Measurements from ENCODE around the gene SAP30BP.

DNA sequence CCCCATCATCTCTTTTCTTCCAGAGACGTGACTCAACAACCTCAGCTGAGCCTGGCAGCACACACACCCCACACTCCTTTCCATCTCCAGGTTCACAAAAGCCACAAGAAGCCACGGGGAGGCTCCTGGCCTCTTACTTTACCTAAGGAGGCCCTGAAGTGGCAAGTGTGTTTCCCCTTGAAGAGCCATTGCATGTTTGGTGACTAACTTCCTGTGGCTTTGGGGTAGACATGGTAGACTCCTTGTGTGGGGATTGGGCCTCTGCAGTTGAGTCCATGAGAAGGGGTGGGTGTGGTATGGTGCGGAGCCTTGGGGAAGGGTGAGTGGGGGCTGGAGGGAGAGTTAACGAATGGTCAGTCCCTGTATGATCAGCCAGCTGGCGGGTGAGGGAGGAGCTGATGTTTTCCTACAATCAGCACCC, 24.2 kb downstream of the SAP30BP start:
- TF ChIP-seq, protein P1, sequence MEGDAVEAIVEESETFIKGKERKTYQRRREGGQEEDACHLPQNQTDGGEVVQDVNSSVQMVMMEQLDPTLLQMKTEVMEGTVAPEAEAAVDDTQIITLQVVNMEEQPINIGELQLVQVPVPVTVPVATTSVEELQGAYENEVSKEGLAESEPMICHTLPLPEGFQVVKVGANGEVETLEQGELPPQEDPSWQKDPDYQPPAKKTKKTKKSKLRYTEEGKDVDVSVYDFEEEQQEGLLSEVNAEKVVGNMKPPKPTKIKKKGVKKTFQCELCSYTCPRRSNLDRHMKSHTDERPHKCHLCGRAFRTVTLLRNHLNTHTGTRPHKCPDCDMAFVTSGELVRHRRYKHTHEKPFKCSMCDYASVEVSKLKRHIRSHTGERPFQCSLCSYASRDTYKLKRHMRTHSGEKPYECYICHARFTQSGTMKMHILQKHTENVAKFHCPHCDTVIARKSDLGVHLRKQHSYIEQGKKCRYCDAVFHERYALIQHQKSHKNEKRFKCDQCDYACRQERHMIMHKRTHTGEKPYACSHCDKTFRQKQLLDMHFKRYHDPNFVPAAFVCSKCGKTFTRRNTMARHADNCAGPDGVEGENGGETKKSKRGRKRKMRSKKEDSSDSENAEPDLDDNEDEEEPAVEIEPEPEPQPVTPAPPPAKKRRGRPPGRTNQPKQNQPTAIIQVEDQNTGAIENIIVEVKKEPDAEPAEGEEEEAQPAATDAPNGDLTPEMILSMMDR (IDR thresholded peaks at IDR 0.05) = no peak
- no peak for TF ChIP-seq POLR2A (IDR thresholded peaks at IDR 0.05)

Data from body of pancreas (tissue), 4 donors.